OCI-M1 (cell line): ENCODE measurements around the gene DUOX1.

Experiments
- DNase-seq: peaks from one replicate; lab custom pipeline; 2025; lab: John Stamatoyannopoulos, UW

Gene DUOX1

GRCh38 chr15:45187894-45188830, 58.4 kb downstream of the DUOX1 start, which contains the start of gene SHF:
Gene SHF (minus strand): TSS chr15:45187966. CDS start chr15:45187951, 15 bp downstream.
- DNase-seq = peak; percentile 22

DNA sequence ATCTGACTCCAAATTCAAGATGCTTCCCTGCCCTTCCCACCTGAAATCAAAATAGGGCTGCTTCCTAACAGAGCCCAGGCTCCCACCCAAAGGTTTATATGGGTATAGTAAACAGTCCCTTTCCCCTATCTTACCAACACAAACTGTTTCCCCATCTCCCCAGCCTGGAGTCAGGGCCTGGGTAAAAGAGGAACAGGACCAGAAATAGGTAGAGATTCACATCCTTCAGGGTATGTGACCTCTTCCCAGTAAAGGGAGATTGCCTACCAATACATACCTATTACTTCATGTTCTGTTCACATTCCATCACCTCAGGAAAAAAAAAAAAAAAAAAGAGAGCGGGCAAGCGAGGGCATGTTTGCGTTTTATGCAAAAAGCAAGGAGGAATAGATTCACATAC, 67.7 kb downstream of the DUOX1 start:
- DNase-seq = peak; percentile 36

DNA sequence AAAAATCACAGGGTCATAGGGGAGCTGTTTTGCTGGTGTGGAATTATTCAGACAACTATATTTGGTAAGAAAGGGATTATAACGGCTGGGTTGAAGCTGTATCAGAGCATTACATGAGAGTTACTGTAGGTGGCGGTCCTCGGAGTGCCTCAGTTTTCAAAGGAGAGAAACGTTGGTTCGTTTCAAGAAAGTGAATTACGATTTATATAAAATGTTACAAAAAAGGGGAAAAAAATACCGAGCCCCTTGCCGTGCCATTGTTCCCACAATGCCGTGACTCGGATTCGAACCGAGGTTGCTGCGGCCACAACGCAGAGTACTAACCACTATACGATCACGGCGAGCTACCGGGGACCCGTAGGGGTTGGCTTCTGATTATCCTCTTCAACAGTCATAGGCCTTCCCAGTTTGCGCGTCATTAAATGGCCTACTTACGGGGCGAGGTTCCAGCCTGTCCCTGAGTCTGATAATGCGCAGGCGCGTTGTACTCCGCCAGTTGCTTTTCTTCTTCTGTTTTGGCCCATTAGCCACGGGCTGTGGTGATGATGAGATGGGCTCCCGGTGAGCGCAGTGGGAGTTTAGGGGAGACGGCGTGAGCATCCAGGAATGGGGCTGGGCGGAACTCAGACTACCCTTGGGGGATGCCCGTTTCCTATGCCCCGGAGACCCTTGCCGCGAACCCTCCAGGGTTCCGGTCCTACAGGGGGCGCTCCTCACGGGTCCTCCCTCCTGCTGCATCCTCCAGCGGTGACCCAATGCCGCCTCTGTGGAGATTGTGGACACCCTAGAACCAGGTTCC, 68.7 kb downstream of the DUOX1 start:
- DNase-seq = peak; percentile 97

DNA sequence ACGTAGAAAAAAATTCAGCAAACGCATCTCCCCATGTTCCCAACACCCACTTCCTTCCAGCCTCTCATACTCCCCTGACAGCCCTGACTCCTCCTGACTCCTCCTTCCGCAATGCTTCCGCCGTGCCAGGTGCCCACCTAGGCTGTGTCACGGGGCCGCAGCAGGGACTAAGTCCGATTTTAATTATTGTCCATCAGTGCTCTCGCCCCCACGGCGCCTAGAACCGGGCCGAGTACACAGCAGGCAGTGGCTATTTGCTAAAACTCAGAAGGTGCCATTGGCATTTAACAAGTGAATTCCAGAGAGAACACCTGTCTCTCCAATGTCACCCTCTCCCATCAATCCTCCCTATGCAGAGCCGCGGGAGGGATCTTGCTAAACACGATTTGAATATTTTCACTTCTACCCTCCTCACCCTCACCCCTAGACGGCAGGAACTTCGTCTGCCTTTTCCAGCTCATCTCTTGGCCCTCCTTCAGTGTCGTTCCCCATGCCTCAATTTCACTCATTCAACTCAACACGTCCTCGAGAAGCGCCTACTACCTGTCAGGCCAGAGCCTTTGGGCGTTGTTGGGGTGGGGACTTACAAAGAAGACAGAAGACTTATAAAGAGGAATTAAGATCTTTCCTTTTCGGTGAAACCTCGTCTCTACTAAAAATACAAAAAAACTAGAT, 69.5 kb downstream of the DUOX1 start:
- peak; percentile 70 for DNase-seq

- DNase-seq = peak; percentile 98
Observed at GRCh38 chr15:45200001-45200798, 70.4 kb downstream of the DUOX1 start.

- DNase-seq = peak; percentile 96
Observed at GRCh38 chr15:45200799-45201556, 71.2 kb downstream of the DUOX1 start.

- DNase-seq = peak; percentile 43
Observed at GRCh38 chr15:45201557-45201859, 71.7 kb downstream of the DUOX1 start.

DNA sequence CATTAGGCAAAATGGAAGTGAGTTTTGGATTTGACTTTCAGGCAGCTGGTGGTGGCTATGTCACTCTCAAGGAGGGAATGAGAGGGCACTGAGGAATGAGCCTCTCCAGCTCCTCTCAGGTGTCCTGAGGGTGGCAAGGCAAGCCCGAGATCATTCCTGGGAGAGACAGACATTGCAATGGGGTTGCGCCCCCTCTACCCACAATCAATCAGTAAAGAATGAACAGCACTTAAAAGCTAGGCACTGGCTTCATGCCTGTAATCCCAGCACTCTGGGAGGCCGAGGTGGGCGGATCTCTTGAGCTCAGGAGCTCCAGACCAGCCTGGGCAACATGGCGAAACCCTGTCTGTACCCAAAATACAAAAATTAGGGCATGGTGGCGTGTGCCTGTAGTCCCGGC, 72.1 kb downstream of the DUOX1 start:
- DNase-seq = no peak

- DNase-seq = no peak
Observed at GRCh38 chr15:45203182-45203581, 73.4 kb downstream of the DUOX1 start.

- peak; percentile 77 for DNase-seq
Observed at GRCh38 chr15:45205192-45205591, 75.4 kb downstream of the DUOX1 start.

DNA sequence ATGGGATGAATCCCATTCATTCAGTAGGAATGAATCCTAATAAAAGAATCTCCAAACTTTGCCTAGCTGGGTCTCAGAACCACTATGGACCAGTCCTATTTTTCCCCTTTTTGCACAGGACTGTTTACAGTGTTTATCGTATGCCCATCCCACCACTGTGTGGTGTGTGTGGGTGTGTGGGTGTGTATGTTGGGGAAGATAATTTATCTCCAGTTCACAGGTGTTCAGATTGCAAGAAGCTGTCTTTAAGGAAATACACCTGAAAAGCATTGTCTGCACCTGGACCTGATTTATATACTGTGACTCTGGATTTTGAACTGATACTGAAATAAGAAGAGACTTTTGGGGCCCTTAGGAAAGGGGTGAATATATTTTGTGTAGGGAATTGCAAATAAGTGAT, 82.7 kb downstream of the DUOX1 start:
- DNase-seq = peak; percentile 7
